Retinal pigment epithelial cell (primary cell): ENCODE data around the gene TMC8.

Experiments used
- DNase-seq: peaks from one replicate; pipeline ENCODE4 v3.0.0-alpha.2; 2010; ENCODE audit warnings: low read depth
- H3K4me3 ChIP-seq: 2 replicates; pipeline ENCODE4 v1.5.1; 2011; ENCODE audit warnings: mild to moderate bottlenecking, low read length, control low read depth, moderate library complexity
- CTCF ChIP-seq: conservative IDR thresholded peaks from 2 replicates; pipeline ENCODE4 v1.5.1; 2011; ENCODE audit warnings: low read depth, low read length, control low read depth, inconsistent platforms

The TMC8 gene

DNA sequence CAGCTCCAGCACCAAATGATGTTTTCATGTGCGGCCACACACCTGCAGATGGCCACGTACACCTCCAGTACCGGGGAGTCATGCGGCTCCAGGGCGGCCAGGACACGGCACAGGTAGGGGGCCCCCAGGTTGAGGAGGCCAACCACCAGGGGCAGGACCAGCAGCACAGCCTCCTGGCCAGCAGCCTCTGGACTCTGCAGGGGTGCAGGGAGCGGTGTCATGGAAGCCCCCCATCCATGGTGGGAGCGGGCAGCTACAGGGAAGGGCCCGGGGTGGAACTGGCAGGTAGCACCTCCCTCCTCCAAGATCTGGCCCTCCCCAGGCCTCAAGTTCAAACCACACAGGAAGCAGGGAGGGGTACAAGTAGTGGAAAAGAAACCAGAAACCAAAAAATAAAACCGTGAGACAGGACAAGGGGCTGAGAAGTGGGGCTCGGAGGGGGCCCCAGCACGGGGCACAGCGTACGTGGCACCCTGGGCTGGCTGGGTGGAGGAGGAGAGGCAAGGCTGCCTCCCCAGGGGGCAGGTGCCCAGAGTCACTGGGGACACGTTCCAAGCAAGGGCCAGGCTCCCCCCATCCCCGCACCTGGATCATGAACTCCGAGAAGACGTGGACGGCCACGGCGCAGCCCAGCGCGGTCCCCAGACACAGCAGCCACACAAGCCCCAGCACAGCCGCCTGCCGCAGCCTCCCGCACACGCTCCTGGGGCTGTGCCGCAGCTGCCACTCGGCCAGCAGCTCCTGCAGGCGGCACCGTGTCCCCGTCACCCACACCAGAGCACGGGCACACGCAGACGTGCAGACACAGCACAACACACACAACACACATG is 9.4 kb upstream of the TMC8 start:
- DNase-seq, result no peak
- TF ChIP-seq CTCF, result no peak
- H3K4me3 ChIP-seq, result no peak overlapping the region

- H3K4me3 ChIP-seq, result no peak overlapping the region
- TF ChIP-seq CTCF, result no peak
- no peak for DNase-seq
These were observed 8.8 kb upstream of the TMC8 start for GRCh38 chr17:78121801-78122215.

DNA sequence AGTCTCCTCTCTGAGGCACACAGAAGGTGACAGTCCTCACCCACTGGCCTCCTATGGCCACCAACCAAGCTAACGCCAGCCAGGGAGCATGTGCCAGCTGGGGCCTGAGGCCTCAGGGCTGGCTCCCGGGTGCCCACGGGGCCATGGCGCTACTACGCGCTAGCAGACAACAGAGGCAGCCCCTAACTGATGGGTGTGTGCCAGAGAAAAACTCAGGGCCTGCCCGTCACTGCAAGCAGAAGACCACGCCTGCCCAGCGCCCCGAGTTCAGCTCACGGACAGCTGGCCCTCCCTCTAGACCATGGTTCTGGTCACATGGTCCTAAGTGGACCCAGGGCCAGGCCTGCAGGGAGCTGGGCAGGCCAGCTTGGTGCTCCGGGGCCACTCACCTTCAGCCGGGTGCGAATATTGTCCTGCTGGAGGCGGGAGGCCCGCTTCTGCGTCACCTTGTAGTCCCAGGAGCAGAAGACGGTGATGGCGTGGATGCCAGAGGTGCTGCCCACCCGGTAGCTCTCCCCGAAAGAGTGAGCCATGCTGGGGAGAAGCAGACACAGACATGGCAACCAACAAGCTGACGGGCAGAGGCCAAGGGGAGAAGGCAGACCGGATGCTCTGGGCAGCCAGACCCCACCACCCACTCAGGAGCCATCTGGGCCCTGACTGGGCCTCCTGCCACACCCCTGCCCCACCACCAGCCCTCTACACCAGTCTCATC is 8.2 kb upstream of the TMC8 start:
- TF ChIP-seq CTCF, result no peak
- no peak for DNase-seq
- no peak overlapping the region for H3K4me3 ChIP-seq

DNA sequence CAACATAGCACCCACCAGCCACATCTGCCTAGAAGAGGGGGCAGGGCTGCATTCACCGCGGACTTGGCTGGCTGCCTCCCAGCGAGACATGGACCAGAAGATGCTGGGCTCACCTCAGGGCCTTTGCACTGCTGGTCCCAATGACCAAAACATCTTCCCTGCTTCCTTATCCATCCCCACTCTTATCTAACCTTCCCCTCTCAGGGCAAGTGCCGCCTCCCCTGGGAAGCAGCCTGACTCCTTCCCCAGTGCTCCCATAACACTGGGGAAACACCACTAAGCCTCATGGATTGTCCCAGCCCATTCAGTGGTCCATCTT is 7.7 kb upstream of the TMC8 start:
- H3K4me3 ChIP-seq, result no peak overlapping the region
- TF ChIP-seq CTCF, result no peak
- DNase-seq, result no peak

DNA sequence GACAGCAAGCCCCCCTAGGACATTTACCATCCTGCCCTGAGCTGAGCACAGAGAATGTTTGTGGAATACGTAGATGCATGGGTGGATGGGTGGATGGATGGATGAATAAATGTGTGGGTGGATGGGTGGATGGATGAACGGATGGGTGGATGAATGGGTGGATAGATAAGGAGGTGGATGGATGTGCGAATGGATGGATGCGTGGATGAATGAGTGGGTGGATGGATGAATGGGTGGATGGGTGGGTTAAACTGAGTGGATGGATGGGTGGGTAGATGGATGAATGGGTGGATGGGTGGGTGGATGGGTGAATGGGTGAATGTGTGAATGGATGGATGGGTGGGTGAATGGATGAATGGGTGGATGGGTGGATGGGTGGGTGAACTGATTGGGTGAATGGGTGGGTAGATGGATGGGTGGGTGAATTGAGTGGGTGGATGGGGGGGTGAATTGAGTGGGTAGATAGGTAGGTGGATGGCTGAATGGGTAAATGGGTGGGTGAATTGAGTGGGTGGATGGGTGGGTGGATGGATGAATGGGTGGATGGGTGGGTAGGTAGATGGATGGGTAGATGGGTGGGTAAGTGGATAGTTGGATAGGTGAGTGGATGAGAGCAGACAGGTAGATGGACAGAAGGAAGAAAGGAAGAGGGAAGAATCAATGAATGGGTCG is 7.2 kb upstream of the TMC8 start:
- DNase-seq, result no peak
- no peak for TF ChIP-seq CTCF
- H3K4me3 ChIP-seq, result no peak overlapping the region

GRCh38 chr17:78124081-78124835 is 6.3 kb upstream of the TMC8 start:
- DNase-seq, result no peak
- TF ChIP-seq CTCF, result no peak
- no peak overlapping the region for H3K4me3 ChIP-seq
